GM12801 (cell line): ENCODE measurements around the gene B3GNT7.

Source experiments
- TF ChIP-seq, protein P1 (sequence below): IDR thresholded peaks from one replicate; pipeline ENCODE4 v1.5.1; 2011; ENCODE audit warnings: control low read depth; ENCODE audit not compliant: insufficient read length; ENCODE audit errors: extremely low read depth

B3GNT7 gene

DNA sequence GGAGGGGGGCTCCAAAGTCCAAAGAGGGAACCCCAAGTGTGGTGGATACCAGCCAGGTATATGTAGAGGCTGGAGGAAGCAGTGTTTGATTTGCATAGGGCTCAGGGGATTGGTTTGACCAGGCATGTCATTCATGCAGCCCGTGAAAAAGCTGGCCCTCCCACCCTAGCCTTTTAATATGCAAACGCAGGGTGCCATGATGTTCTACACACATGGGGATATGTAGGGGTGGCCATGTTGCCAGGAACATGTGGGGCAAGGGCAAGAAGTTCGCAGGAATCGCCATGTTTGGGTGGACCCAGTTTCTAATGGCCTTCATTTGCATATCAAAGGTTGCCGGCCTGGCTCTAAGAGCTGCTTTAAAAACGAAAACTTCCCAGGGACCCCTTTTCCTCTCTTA is 33.6 kb downstream of the B3GNT7 start:
- TF ChIP-seq, protein P1, sequence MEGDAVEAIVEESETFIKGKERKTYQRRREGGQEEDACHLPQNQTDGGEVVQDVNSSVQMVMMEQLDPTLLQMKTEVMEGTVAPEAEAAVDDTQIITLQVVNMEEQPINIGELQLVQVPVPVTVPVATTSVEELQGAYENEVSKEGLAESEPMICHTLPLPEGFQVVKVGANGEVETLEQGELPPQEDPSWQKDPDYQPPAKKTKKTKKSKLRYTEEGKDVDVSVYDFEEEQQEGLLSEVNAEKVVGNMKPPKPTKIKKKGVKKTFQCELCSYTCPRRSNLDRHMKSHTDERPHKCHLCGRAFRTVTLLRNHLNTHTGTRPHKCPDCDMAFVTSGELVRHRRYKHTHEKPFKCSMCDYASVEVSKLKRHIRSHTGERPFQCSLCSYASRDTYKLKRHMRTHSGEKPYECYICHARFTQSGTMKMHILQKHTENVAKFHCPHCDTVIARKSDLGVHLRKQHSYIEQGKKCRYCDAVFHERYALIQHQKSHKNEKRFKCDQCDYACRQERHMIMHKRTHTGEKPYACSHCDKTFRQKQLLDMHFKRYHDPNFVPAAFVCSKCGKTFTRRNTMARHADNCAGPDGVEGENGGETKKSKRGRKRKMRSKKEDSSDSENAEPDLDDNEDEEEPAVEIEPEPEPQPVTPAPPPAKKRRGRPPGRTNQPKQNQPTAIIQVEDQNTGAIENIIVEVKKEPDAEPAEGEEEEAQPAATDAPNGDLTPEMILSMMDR, result no peak

DNA sequence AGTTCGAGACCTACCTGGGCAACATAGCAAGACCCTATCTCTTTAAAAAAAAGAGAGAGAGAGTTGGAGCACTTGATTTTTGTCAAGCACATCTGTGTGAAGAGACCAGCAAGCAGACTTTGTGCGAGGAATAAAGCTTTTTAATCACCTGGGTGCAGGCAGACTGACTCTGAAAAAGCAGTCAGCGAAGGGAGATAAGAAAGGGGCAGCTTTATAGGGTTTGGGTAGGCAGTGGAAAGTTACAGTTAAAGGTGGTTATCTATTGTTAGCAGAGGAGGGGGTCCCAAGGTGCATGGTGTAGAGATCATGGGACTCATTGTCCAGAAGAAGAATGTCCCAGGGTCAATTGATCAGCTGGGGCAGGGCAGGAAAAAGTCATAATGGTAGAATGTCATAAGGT is 34.4 kb downstream of the B3GNT7 start:
- TF ChIP-seq, protein P1, result no peak

DNA sequence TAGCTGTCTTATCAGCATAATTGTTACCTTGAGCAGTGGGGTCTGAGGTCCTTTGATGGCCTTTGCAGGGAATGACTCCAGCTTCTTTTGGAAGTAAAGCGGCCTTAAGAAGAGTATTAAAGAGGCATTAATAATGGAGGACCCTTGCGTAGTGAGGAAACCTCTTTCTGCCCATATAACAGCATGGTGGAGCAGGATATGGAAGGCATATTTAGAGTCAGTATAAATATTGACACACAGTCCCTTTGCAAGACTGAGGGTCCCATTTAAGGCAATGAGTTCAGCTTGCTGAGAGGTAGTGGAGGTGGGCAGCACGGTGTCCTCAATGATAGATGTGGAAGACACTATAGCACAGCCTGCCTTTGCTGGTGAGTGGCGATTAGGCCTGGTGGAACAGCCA is 36.1 kb downstream of the B3GNT7 start:
- TF ChIP-seq, protein P1, result no peak

DNA sequence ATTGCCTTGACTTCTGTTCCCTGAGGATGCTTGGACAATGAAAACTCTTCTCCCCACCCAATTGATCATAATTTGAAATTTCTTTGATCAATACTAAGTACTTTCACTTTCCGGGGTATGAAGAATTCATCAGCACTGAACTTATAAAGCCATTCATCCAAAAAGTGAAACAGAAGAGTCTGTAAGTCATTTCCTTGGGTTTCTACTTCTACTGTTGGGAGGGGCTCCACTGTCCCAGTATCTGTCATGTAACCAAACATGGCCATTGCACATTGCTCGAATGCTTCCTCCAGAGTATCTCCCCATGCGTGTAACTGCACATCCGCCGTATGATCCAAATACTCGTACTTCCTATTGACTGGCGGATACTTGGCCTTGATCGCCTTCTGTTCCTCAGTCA is 38.5 kb downstream of the B3GNT7 start:
- TF ChIP-seq, protein P1, result no peak

DNA sequence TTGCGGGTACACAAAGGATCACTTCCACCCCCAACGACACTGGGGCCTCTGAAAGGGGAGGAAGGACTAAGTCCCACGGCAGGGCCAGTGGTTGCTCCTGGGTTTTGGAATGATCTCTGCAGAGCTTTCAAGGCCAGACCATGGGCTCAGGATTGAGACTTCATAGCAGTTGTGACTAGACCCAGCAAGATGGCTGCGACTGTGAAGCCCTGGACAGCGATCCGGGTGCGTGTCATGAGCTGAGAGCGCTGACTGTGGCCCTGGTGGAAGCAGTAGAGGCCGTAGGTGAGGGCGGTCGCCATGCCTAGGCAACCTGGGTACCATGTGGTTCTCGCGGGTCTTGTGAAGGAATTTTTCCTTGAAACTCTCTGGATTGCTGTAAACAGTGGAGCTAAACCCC is 41.4 kb downstream of the B3GNT7 start:
- TF ChIP-seq, protein P1, result no peak

DNA sequence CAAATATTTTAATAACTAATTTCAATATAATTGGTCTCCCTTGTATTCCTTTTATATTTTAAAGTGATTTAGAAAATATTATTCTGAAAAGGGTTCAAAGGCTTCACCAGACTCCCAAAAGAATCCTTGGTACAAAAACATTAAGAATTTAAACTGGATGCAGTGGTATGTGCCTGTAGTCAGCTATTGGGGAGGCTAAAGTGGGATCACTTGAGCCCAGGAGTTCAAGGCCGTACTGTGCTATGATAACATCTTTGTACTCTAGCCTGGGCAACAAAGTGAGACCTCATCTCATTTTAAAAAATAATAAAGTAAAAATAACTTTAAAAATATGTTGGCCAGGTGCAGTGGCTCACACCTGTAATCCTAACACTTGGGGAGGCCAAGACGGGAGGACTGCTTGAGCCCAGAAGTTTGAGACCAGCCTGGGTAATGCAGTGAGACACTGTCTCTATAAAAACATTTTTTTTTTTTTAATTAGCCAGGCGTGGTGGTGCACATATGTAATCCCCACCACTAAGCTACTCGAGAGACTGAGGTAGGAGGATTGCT is 54.1 kb downstream of the B3GNT7 start:
- TF ChIP-seq, protein P1, result no peak

DNA sequence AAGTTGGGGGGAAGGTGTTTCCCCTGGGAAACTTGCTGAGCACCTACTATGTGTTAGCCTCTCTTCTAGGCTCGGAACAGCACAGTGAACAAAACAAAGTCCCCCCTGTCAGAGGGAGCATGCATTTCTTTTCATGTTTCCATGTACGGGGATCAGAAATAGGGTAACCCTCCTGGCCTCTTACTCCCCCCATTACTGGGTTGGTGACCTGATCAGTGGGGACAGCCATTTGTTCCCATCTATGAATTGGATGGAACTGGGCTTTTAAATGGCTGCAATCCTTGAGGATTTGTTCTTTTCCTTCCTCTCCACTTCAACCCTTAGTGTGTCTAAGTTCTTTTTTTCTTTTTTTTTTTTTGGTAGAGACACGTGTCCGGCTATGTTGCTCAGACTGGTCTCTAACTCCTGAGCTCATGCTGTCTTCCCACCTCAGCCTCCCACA is 55.1 kb downstream of the B3GNT7 start:
- TF ChIP-seq, protein P1, result no peak
